Measurements from ENCODE around the gene JSRP1.

DNA sequence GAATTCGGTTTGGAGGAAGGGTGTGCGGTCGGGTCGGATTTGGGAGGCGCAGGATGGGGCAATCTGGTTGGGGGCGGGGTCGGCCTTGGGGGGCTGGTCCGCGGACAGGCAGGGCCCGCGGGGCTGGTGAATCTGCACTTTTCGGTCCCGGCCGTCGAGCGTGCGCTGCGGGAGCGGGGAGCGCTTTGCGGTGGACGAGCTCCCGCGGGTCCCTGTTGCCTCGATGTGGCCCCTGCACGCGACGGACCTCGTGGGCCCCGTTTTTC, 13.9 kb upstream of the JSRP1 start:
- TF ChIP-seq, protein P1, sequence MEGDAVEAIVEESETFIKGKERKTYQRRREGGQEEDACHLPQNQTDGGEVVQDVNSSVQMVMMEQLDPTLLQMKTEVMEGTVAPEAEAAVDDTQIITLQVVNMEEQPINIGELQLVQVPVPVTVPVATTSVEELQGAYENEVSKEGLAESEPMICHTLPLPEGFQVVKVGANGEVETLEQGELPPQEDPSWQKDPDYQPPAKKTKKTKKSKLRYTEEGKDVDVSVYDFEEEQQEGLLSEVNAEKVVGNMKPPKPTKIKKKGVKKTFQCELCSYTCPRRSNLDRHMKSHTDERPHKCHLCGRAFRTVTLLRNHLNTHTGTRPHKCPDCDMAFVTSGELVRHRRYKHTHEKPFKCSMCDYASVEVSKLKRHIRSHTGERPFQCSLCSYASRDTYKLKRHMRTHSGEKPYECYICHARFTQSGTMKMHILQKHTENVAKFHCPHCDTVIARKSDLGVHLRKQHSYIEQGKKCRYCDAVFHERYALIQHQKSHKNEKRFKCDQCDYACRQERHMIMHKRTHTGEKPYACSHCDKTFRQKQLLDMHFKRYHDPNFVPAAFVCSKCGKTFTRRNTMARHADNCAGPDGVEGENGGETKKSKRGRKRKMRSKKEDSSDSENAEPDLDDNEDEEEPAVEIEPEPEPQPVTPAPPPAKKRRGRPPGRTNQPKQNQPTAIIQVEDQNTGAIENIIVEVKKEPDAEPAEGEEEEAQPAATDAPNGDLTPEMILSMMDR (conservative IDR thresholded peaks at IDR 0.05 in 1 of 2, IDR thresholded peaks at IDR 0.05 in 1 of 2; ENCODE audit: low read depth in 1 of 2, low read length in 2 of 2) = no peak
- TF ChIP-seq EZH2 (IDR thresholded peaks at IDR 0.05; ENCODE audit: low read length, missing control alignments) = no peak

Data from fibroblast of lung (primary cell).